HL-60 (cell line): ENCODE data around the gene LSS.

ENCODE experiments used
- DNase-seq, 2 experiments: peaks; one replicate each; pipeline ENCODE4 v3.0.0-alpha.2; 2010 to 2020; ENCODE audit warnings: low read depth in 1 of 2, low spot score in 1 of 2
- H3K27ac ChIP-seq: fragments of 250-450 bp; sonication (Bioruptor Pico); replicated peaks from 2 replicates; pipeline ENCODE4 v1.5.1; 2020; ENCODE audit warnings: mild to moderate bottlenecking, moderate library complexity
- H3K27me3 ChIP-seq: fragments of 250-450 bp; sonication (Bioruptor Pico); 2 replicates; pipeline ENCODE4 v1.5.1; 2021; ENCODE audit warnings: mild to moderate bottlenecking, moderate library complexity; ENCODE audit not compliant: insufficient read depth, poor library complexity, severe bottlenecking
- H3K4me3 ChIP-seq: replicated peaks from 2 replicates; pipeline ENCODE4 v1.5.1; 2011; ENCODE audit warnings: mild to moderate bottlenecking, control low read depth, low read length; ENCODE audit not compliant: insufficient read depth
- GABPA ChIP-seq: IDR thresholded peaks from 2 replicates; pipeline ENCODE4 v1.6.1; 2012; ENCODE audit warnings: low read depth
- POLR2AphosphoS5 ChIP-seq: IDR thresholded peaks from 2 replicates; pipeline ENCODE4 v1.6.1; 2012; ENCODE audit warnings: low read depth
- SPI1 ChIP-seq: IDR thresholded peaks from 2 replicates; pipeline ENCODE4 v1.6.1; 2012; ENCODE audit warnings: low read depth, mild to moderate bottlenecking, borderline replicate concordance
- long read RNA-seq: library from polyadenylated mRNA; unstranded; transcript quantifications from one replicate; pipeline ENCODE4 v2.0.0, GENCODE V29; 2020
- TF ChIP-seq, protein P1 (sequence below): IDR thresholded peaks from one replicate; pipeline ENCODE4 v1.5.1; 2011; ENCODE audit warnings: low read length, control low read depth, inconsistent platforms; ENCODE audit not compliant: insufficient read depth
- TF ChIP-seq, protein P2 (sequence below): IDR thresholded peaks from 2 replicates; pipeline ENCODE4 v1.6.1; 2012; ENCODE audit warnings: low read depth; ENCODE audit not compliant: insufficient replicate concordance

The LSS gene
- long read RNA-seq, full-length matches to known transcripts: 102 of 184 reads
- long read RNA-seq, partial matches to known transcripts: 29 of 184 reads
- long read RNA-seq, other reads (novel, unspliced or antisense): 53 of 184 reads

DNA sequence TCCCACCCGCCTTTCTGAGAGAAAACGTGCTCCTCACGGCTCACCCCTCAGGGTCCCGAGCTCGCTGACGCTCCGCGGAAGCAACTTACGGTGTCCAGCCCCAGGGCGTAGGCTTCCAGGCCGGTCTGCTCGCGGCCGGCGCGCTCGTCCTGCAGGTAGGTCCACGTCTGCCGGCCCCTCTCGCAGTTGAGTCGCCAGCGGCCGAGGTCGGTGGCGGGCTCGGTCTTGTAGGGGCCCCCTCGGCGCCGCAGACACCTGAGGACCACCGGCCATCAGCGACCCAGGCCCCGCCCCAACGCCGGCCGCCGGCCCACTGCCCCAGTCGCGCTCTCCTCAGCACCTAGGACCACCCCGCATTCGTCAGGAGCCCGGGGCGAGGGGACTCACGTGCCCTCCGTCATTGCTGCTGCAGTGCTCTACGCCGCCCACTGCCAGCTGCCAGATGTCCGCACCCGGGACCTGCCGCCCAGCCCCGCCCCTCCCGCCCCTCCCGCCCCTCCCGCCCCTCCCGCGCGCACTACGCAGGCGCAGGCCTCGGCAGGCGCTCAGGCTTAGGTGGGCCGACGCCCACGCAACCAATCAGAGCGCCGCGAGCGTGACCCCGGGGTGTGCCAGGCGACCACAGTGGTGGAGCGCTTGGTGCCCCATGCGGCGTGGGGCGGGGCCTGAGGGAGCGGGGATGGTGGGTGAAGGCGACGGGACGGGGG is at the start of gene LSS:
Gene LSS, minus strand, starts transcription at position 430 of the 707 bp plus-strand sequence. Its CDS starts 29 bp downstream, at position 401.
- peak within 1 kb of the TSS; percentile 95 for H3K4me3 ChIP-seq
- no peak for TF ChIP-seq GABPA
- TF ChIP-seq, protein P1, sequence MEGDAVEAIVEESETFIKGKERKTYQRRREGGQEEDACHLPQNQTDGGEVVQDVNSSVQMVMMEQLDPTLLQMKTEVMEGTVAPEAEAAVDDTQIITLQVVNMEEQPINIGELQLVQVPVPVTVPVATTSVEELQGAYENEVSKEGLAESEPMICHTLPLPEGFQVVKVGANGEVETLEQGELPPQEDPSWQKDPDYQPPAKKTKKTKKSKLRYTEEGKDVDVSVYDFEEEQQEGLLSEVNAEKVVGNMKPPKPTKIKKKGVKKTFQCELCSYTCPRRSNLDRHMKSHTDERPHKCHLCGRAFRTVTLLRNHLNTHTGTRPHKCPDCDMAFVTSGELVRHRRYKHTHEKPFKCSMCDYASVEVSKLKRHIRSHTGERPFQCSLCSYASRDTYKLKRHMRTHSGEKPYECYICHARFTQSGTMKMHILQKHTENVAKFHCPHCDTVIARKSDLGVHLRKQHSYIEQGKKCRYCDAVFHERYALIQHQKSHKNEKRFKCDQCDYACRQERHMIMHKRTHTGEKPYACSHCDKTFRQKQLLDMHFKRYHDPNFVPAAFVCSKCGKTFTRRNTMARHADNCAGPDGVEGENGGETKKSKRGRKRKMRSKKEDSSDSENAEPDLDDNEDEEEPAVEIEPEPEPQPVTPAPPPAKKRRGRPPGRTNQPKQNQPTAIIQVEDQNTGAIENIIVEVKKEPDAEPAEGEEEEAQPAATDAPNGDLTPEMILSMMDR: no peak
- TF ChIP-seq POLR2AphosphoS5: 0 out of 2 replicates have a peak, but pooled peaks have one; percentile 14
- TF ChIP-seq, protein P2, sequence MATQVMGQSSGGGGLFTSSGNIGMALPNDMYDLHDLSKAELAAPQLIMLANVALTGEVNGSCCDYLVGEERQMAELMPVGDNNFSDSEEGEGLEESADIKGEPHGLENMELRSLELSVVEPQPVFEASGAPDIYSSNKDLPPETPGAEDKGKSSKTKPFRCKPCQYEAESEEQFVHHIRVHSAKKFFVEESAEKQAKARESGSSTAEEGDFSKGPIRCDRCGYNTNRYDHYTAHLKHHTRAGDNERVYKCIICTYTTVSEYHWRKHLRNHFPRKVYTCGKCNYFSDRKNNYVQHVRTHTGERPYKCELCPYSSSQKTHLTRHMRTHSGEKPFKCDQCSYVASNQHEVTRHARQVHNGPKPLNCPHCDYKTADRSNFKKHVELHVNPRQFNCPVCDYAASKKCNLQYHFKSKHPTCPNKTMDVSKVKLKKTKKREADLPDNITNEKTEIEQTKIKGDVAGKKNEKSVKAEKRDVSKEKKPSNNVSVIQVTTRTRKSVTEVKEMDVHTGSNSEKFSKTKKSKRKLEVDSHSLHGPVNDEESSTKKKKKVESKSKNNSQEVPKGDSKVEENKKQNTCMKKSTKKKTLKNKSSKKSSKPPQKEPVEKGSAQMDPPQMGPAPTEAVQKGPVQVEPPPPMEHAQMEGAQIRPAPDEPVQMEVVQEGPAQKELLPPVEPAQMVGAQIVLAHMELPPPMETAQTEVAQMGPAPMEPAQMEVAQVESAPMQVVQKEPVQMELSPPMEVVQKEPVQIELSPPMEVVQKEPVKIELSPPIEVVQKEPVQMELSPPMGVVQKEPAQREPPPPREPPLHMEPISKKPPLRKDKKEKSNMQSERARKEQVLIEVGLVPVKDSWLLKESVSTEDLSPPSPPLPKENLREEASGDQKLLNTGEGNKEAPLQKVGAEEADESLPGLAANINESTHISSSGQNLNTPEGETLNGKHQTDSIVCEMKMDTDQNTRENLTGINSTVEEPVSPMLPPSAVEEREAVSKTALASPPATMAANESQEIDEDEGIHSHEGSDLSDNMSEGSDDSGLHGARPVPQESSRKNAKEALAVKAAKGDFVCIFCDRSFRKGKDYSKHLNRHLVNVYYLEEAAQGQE: no peak
- TF ChIP-seq SPI1: no peak
- peak; percentile 97 for DNase-seq
- H3K27ac ChIP-seq: peak within 1 kb of the TSS; percentile 67
- no peaks in the 10 kb centered on the region for H3K27me3 ChIP-seq

DNA sequence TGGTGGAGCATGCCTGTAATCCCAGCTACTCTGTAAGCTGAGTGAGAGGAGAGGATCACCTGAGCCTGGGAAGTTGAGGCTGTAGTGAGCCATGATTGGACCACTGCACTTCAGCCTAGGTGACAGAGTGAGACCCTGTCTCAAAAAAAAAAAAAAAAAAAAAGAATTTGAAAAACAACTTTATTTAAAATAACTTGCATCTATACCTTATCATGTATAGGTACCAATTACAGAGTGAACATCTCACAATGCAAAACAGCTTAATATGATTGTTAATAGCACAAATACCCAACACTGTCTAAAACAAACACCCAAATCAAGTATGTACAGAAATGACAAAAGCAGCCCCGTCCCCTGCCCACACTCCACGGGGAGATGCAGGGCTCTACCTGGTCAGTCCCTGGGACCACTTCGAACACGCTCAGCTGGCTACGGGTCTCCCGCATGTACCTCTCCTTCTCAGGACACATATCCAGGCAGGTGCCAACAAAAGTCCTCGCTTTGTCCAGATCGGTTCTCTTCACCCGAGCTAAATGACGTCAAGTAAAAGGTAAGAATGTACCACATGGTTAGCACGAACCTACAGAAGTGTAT is 46.3 kb upstream of the LSS start:
- Histone ChIP-seq H3K27me3 (no peaks in the 10 kb centered on the region), H3K27ac (no peak overlapping the region), H3K4me3 (no peak overlapping the region)
- TF ChIP-seq, protein P1: no peak
- TF ChIP-seq SPI1 (no peak), POLR2AphosphoS5 (no peak), GABPA (no peak)
- TF ChIP-seq, protein P2: no peak
- no peak for DNase-seq

DNA sequence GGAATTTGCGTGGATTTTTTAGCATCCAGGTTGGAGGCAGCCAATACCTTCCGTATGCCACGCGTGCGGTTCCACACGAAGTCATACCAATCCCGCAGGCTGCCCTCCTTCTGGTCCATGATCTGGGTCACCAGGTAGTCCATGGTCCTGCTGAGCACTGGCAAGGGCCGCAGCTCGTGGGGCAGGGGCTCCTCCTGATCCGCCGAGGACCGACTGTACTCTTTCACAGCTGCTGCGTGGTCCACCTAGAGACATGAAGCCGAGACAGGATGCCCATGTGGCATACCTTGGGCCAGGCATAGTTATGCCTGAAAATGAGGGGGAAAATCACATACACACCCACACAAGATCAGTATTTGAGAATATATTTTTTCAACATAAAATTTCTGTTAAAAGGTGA is 44.8 kb upstream of the LSS start:
- H3K27ac ChIP-seq: no peak overlapping the region

More for the DNA sequence above, 44.8 kb upstream of the LSS start:
- TF ChIP-seq, protein P1: no peak
- TF ChIP-seq GABPA (no peak), SPI1 (no peak), POLR2AphosphoS5 (no peak)
- TF ChIP-seq, protein P2: no peak
- no peak overlapping the region for H3K4me3 ChIP-seq
- DNase-seq: no peak
- no peaks in the 10 kb centered on the region for H3K27me3 ChIP-seq
